Activated CD4-positive, alpha-beta T cell treated with anti-CD3 and anti-CD28 coated beads for 1 hour (primary cell): Measurements from ENCODE around the gene NUAK2.

Experiments used
- DNase-seq: peaks from one replicate; pipeline ENCODE4 v3.0.0-alpha.2; 2020

The NUAK2 gene

DNA sequence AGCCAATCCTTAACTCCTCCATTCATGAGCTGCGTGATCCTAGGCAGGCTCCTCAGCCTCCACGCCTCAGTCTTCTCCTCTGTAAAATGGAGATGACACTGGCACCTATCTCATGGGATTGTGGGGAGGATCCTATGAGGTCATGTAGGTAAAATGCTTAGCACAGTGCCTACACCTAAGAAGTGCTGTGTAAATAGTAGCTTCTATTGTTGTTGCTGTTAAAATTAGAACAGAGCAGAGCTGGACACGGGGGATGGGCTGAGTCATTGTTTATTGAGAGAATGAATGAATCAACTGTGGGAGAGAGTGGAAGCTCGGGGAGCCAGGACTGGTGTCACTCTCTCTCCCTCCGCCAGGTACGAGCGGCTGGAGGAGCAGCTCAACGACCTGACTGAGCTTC is 50.8 kb downstream of the NUAK2 start:
- DNase-seq: no peak

DNA sequence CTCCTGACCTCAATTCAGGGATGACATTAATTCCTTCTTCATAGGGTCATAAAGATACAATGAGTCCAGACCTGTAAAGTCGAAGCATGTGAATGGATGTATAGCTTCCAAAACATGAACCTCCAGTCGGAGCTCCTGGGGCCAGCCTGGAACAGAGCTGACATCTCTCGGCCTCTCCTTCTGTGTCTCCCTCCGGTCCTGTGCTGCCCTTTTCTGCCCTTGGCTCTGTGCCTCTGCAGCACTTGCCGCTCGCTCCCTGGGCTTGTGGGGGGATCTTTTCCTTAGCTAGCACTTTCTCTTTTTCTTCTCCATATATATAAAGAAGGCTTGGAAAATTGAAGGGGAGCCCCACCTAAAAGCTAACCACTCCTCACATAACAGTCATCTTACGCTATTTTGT is 51.3 kb downstream of the NUAK2 start:
- no peak for DNase-seq

DNA sequence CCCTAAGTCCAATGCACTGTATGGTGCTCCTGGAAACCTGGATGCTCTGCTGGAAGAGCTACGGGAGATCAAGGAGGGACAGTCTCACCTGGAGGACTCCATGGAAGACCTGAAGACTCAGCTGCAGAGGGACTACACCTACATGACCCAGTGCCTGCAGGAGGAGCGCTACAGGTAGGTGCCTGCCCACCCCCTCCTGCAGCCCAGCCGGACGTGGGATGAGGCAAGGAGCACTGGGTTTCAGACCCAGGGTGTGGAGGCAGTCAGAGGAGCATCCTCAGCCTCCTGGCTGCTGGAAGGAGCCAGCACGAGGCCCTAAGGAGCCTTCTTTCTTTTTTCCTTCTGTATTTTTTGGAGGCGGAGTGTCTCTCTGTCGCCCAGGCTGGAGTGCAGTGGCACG is 51.8 kb downstream of the NUAK2 start:
- DNase-seq: no peak

DNA sequence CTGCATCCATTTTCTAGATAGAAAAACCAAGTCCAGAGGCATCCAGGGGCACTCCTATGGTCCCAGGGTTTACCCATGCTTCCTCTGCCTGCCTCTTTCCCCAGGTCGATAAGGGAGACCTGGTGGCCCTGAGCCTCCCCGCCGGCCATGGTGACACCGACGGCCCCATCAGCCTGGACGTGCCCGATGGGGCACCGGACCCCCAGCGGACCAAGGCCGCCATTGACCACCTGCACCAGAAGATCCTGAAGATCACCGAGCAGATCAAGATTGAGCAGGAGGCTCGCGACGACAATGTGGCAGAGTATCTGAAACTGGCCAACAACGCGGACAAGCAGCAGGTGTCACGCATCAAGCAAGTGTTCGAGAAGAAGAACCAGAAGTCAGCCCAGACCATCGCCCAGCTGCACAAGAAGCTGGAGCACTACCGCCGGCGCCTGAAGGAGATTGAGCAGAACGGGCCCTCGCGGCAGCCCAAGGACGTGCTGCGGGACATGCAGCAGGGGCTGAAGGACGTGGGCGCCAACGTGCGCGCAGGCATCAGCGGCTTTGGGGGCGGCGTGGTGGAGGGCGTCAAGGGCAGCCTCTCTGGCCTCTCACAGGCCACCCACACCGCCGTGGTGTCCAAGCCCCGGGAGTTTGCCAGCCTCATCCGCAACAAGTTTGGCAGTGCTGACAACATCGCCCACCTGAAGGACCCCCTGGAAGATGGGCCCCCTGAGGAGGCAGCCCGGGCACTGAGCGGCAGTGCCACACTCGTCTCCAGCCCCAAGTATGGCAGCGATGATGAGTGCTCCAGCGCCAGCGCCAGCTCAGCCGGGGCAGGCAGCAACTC is 52.5 kb downstream of the NUAK2 start:
- DNase-seq: no peak

DNA sequence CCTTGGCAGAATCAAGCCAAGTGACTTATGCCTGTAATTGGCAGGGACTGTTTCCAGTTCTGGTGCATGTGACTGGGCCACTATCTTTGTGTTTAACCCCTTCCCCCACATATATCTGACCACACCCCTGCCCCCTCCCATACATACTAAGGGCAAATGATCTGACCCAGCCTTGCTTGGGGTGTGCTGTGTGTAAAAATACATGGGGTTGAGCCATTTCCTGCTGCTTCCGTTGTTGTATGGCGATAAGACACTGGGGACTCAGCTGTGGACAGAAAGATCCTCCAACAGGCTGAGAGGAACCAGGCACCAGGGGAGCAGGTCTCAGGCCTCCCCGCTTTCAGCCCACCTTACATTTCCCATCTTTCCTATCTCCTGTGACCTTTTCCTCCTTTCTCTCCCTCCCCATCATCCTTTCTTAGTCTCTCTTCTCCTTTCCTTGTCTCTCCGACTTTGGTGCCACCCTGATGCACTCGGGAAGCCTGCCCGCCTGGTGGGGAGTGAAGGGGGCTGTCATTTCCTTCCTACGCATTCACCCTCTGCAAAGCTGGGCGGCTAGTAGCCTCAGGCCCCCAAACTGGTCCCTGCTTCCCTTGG is 54.1 kb downstream of the NUAK2 start:
- DNase-seq: no peak

DNA sequence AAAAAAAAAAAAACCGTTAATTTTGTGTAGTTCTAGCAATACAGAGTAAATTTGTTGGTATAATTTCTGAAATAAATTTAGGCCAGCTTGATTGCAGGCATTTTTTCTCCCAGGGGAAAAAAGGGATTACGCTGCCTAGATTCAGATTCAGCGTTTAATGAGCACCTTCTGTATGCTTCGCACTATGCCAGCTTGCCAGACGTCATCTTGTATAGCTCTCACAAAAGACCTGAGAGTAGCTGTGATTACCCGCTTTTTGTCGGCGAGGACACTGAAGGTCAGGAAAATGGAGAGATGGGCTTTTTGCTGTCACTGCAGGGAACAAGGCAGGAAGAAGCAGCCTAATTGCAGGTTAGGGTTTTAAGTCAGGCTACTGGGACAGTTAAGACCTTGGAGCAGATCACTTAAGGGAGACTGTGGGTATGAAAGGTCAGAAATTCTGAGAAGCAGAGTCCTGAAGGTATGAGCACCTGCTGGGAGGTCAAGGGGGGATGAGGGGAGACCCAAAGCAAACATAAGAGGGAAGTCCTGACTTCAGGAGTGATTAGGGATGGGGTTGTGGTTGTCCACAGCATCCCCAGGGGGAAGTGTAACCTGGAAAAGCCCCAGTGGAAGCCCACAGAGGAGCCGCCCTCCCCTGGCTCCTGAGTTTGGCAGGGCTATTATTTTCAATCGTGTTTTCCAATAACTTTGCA is 54.8 kb downstream of the NUAK2 start:
- no peak for DNase-seq

DNA sequence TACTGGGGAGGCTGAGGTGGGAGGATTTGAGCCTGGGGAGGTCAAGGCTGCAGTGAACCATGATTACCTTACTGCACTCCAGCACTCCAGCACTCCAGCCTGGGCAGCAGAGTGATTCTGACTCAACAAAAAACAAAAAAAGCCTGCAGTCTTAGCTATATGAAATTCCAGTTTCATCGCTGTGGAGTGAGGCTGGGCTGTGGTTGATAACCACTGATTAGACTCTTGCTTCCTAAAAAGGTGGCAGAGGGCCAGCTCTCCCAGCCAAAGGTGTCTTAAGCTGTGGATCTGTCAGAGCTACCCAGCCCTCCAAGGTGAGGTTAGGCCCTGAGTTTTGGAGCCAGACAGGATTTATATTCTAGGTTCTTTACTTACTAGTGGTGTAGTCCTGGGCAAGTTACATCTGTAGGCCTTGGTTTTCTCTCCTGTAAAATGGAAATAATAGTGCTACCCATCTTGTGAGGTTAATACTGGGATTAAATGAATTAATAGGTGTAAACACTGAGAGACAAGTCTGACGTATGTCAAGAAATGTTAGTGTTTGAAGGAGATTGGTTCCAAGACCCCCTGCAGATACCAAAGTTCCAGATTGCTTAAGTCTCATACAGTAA is 57.9 kb downstream of the NUAK2 start:
- DNase-seq: no peak

DNA sequence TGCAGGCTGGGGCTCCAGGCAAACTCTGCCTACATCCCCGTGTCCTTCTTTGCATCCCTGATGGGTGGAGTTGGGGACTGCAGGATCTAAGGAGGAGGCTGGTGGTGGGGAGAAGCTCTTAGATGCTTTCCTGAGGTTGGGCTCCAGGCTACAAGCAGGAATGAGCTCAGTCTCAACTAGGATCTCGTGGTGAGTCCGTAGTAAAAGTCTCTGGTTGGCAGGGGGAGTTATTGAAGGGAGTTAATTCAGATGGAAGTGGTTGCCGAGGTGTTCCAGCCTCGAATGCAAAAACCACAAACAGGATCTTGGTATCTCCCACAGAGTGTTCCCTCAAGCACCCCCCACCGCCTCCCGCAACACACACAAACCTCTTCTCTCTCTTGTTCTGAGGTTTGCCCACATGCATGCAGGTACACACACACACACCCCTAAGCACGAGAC is 58.8 kb downstream of the NUAK2 start:
- no peak for DNase-seq

DNA sequence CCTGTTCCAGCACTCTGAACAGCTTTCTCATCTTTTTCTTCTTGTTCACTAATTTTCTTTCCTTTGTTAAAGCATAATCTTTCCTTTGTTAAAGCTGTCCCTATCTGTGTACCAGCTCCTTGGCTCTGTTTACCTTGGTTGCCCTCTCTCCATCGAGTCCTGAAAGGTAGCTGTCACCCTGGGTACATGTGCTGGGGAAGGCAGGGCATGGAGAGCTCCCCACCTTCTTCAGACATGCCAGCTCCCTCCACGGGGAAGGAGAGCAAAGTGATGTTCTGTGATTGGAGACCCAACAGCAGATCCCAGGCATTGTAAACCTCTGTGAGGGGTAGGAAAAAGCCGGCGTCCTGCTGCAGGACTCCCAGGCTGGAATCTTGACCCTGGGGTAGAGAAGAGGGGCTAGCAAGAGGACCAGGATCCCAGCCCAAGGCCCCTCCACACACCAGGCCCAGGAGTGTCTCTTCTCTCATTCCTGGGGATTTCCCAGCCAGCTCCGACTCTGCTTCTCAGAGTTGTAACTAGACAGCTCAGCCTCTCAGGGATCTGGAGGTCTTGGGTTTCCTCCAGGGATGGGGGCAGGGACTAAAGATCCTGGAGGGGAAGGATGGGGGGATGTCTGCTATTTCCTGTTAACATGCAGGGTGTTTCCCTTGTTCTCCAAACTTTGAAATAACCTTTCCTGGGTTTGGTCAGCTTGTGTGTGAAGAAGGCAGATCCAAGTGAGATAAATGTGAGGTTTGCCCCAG is 59.4 kb downstream of the NUAK2 start:
- DNase-seq: no peak

DNA sequence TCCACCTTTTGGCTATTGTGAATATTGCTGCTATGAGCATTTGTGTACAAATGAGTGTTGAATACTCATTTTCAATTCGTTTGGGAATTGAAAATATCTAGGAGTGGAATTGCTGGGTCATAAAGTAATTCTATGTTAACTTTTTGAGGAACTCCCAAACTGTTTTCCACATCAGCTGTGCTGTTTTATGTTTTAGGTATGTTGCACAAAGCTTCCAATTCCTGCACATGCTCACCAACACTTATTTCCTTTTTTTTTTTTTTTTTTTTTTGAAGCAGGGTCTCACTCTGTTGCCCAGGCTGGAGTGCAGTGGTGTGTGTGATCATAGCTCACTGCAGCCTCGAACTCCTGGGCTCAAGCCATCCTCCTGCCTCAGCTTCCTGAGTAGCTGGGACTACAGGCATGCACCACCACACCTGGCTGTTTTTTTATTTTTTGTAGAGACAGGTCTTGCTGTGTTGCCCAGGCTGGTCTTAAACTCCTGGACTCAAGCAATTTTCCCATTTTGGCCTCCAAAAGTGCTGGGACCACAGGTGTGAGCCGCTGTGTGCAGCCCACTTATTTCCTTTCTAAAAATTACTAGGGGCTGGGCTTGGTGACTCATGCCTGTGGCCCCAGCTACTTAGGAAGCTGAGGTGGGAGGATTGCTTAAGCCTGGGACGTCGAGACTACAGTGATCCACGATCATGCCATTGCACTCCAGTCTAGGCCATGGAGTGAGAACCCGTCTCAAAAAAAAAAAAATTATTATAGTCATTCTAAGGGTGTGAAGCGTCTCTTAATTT is 60.4 kb downstream of the NUAK2 start:
- DNase-seq: no peak

DNA sequence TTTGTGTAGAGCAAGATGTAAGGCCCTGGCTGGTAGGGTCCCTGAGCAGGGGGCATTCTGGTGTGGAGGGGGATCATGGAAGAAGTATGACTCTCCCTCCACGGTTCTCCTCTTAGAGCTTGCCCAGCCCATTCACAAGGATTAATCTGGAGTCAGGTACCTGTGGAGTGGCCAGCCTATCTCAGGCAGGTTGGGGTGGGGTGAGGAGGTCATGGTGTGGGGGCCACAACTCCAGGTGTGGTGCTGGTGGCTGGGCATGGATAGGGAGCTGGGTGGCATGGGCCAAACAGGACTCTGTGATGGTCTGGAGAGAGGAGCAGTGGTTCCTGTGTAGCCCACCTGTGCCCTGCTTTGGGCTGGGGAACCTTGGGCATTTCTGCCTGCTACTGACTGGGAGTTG is 61.5 kb downstream of the NUAK2 start:
- no peak for DNase-seq

DNA sequence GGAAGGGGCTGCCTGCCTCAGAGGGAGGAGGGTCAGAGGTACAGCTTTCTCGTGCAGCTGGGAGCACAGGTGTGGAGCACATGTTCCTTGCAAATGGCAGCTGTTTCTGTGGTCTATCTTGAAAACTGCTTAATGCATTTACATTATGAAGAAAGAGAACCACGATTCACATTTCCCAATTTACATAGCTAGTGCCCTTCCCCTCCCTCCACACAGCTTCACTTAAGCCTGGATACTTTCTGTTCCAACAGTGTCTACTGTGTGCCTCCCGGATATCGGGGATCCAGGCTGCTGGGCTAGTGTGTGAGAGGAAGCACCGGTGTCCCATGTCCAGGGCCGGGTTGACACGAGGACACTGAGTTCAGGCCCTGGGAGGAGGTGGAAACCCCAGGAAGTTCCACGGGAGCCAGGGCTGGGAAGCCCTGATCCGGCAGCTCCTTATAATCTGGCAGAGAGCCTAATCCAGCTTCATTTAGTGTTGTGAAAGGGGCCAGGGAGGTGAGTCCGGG is 62.2 kb downstream of the NUAK2 start:
- DNase-seq: no peak

DNA sequence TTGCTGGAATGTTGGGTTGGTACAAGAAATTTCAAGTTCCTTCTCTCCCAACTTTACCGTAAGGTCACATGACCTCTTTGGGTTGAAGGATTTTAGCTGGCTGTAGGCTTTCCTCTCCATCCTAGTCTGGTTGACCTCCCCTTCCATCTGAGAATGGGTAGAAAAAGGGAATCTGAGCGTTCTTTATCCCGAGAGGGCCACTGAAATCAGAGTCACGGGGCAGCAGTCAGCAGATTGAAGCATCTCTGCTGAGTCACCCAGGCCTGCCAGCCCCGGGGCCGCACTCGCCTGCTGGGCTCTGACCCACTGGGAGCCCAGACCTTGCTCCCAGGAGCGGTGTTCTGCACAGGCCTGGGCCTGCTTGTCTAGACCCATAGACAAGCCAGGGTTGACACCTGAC is 62.8 kb downstream of the NUAK2 start:
- DNase-seq: no peak

DNA sequence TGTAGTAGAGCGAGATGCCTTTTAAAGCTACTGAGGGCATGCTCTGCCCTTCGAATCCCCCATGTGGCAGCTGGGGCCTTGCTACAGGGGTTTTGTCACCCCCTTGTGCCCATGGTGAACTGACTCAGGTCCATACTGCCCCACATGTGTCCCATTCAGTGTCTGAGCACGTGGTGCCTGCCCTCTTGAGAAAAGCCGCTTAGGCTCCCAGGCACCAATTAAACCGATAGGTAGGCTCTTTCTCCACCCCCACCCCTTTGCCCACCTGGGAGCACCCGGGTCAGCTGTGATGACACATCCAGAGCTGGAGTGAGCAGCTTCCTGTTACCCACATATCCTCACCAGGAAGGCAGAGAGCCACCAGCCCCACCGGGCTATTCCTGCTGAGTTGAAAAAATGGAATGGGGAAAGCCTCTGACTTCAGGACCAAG is 63.3 kb downstream of the NUAK2 start:
- DNase-seq: no peak

DNA sequence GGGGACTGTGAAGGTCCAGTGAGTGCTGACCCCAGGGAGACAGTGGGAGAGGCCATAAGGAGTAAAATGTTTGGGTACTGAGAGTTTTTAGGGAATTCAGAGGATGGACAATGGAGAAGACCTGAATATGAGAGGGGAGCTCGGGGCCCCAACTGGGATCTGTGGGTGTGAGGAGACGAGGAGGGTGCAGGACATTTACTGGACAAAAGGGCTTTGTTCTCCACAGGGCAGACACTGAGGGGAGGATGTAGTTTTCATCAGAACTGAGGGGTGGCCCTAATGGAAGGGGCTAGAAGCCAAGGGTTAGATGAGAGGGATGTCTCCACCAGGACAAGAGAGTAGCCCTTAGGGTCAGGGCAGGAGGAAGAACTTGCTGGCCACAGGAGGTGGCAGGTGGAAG is 63.8 kb downstream of the NUAK2 start:
- no peak for DNase-seq

DNA sequence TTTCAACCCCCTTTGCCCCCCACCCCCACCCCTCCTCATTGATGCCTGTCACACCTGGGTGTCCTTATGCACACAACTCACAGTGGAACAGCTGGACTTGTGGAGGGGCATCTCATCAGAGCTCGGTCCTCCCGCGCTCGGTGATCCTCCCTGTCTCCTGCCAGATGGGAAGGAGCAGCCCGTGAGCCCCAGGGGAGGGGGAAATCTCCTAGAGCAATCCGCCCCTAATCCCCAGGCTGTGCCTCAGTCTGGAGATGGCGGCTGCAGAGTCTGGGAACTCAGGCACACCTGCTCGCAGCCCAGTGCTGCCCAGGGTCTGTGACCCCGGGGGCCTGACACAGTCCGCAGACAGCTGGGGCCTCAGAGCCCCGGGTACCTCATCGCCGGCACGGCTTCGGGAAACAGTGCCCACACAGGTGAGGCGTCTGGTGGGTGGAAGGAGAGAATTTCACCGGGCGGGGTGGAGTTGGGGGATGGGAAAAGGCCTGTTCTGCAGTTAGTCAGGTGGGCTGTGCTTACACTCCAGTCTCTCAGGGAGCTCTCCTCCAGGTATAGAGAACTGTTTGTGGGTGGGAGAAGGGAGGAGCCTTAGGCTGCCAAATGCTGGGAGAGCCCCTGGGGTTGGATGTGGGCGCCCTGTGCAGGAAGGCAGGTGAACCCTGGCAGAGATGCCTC is 64.5 kb downstream of the NUAK2 start:
- DNase-seq: no peak

DNA sequence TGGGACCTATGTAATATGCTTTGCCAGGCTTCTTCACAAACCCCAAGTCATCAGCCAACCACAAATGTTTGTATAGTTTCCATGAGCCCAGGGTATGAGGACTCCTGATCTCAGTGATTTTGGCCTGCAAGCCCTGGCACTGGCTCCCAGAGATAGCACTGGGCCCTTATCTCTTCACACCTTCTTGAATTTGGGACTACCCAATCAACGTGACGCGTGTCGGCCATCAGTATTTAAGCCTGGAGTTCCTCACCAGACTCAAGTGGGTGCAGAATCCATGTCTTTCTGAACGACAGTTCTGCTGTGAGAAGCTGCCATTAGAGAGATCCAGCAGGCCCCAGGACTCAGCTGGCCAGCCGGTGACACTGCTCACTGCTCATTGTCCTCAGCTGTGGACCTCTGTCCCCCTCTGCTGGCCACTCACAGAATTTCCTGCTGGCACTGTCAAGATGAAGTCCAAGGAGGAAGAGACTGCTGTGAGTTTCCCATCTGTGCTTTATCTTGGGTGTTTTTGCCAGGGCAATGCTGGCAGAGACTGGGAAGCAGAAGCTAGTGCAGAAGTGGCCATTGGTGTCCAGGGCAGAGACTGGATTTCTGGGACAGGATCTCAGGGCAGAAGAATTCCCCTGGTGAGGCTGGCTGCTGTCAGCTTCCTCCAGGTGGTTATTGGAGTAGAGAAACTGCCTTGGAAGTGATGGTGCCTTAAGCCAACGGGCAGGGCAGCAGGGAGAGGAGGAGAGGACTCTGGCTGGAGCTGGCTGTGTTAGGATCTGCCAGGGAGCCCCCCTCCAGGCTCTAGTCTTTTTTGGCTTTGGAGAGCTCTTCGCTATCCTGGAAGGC is 65.4 kb downstream of the NUAK2 start:
- peak; percentile 75 for DNase-seq
